Activated CD4-positive, alpha-beta T cell treated with anti-CD3 and anti-CD28 coated beads, Interleukin-2, amount 10 ng/mL, durations not matched to agents 24 days and 14 days (primary cell): Measurements from ENCODE around the gene BMP8A. TPM values are rescaled to one million over a fixed set of nuclear protein-coding genes. Genes with fewer than 3 reads are reported as not detected.
"Not testable (repeated sequence)": the region's sequence is repeated elsewhere in the genome, so short reads cannot be mapped to it uniquely, and the experiment has no call there.

Experiments used
- DNase-seq: peaks from one replicate; pipeline ENCODE4 v3.0.0; 2022
- H3K27ac Mint-ChIP-seq: one replicate; pipeline ENCODE4 v1.8.0; 2022; ENCODE audit warnings: mild to moderate bottlenecking, mixed read lengths
- H3K27me3 Mint-ChIP-seq: one replicate; pipeline ENCODE4 v1.8.0; 2022; ENCODE audit warnings: mixed read lengths
- H3K36me3 Mint-ChIP-seq: one replicate; pipeline ENCODE4 v1.8.0; 2022; ENCODE audit warnings: low read depth, mild to moderate bottlenecking, mixed read lengths
- H3K4me1 Mint-ChIP-seq: one replicate; pipeline ENCODE4 v1.8.0; 2021; ENCODE audit warnings: mixed read lengths
- H3K4me3 Mint-ChIP-seq: one replicate; pipeline ENCODE4 v1.8.0; 2022; ENCODE audit warnings: mild to moderate bottlenecking, moderate library complexity, mixed read lengths
- H3K9me3 Mint-ChIP-seq: one replicate; pipeline ENCODE4 v1.8.0; 2021; ENCODE audit warnings: mixed read lengths
- intact Hi-C: fragments of 100-400 bp; cut with micrococcal nuclease; formaldehyde crosslinking; loops from one replicate; pipeline ENCODE4 v1.15.1; 2023
- total RNA-seq: library from RNA; stranded (reverse); gene quantifications from 2 replicates; pipeline ENCODE4 v1.2.3, GENCODE V29; 2022

The BMP8A gene
- total RNA-seq, 1 donor from 2014 or later, result not detected

GRCh38 chr1:39519376-39519775 lies 27.9 kb downstream of the BMP8A start:
- H3K27ac Mint-ChIP-seq, H3K27me3 Mint-ChIP-seq, H3K36me3 Mint-ChIP-seq, DNase-seq, H3K9me3 Mint-ChIP-seq, intact Hi-C loops, H3K4me3 Mint-ChIP-seq, H3K4me1 Mint-ChIP-seq: not testable (repeated sequence)

DNA sequence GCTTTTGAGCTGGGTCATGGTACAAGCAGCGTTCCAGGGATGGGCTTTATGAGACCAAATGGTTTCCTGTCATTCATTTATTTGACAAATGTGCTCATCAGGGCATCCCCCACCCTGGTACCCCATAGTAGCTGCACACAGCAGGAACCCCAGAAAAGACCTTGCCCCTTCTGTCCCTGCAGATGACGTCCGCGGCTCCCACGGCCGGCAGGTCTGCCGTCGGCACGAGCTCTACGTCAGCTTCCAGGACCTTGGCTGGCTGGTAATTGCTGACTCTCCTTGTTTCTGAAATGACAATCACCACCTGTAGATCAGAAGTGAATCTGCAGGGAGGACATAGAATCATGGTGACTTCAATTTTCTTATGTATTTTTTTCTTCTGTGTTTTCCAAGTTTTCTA lies 30.8 kb downstream of the BMP8A start:
- H3K27me3 Mint-ChIP-seq, H3K4me3 Mint-ChIP-seq, H3K9me3 Mint-ChIP-seq, H3K36me3 Mint-ChIP-seq, H3K27ac Mint-ChIP-seq, DNase-seq, H3K4me1 Mint-ChIP-seq, intact Hi-C loops: not testable (repeated sequence)

DNA sequence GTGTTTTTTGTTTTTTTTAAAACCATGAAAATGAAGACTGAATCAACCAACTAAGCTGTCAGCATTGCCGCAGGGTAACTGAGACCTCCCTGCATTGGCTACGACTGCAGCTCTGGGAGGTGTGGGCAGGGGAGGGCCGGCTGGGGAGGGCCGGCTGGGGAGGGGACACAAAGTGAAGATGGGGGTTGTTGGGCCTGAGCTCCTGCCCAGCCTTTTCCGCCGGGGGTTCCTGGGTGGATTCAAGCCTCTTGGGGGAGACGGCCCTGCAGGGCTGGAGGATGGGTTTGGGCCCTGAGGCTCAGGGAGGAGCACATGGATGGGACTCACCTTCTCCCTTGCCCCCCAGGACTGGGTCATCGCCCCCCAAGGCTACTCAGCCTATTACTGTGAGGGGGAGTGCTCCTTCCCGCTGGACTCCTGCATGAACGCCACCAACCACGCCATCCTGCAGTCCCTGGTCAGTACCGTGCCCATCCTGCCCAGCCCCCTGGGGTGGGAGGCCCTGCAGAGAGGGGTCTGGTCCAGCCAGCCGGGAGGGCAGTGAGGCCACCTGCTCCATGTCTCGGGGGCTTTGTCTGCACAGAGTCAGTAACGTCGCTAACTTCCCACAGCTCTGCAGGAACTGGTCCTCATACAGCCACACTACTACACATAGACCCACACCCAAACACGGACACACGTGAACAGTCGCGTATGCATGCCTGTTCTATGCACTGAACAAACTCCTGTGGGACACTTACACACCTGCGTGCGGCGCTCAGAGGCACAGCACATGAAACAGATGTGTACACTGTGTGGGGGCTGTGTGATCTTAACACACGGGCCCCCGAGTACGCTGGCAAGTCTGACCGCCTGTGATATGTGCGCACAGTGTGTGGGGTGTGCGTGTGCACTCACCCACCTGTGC lies 31.5 kb downstream of the BMP8A start:
- H3K27ac Mint-ChIP-seq, result no peak overlapping the region
- intact Hi-C loops, result no loop called here
- H3K27me3 Mint-ChIP-seq, result no peaks in the 10 kb centered on the region
- H3K4me1 Mint-ChIP-seq, result peaks cover 6% of the 10 kb centered on the region
- no peaks in the 10 kb centered on the region for H3K9me3 Mint-ChIP-seq
- no peak for DNase-seq
- peaks cover 3% of the 10 kb centered on the region for H3K36me3 Mint-ChIP-seq
- no peak overlapping the region for H3K4me3 Mint-ChIP-seq

- intact Hi-C loops, result no loop called here
- peaks cover 4% of the 10 kb centered on the region for H3K36me3 Mint-ChIP-seq
- H3K27ac Mint-ChIP-seq, result no peak overlapping the region
- H3K27me3 Mint-ChIP-seq, result no peaks in the 10 kb centered on the region
- no peak overlapping the region for H3K4me3 Mint-ChIP-seq
- DNase-seq, result no peak
- no peaks in the 10 kb centered on the region for H3K9me3 Mint-ChIP-seq
- H3K4me1 Mint-ChIP-seq, result peaks cover 6% of the 10 kb centered on the region
Observed at GRCh38 chr1:39524171-39524570, 32.7 kb downstream of the BMP8A start.

DNA sequence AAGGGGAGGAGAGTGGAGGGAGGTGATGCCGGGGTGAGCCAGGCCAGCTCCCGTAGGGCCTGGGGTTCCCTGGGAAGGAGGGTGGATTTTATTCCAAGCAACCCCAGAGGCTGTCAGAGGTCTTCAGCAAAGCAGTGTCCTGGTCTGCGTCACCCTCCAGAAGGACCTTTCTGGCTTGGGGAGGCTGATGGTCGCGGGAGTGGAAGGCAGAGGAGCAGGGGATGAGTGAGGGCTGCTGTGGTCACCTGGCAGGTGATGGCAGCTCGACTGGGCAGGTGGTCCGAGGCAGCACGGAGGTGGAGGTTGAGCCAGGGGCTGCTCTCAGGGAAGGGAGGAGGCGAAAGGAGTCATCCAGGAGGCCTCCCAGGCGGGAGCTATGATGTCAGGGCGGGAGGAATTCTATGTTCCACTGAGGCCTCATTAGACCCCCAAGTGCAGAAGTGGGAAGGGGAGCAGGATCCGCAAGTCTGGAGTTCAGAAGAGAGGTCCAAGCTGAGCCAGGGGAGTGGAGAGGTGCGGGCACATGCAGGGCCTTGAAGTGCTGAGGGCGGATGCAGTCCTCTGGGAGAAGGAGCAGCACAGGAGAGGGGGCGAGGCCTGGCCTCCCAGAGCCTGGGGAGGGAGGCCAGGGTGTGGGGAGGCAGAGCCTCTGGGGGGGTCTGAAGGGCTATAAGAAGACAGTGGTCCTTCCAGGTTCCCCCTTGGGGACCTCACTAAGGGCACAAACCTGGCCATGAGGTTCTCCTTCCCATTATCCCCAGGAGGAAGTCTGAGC lies 33.3 kb downstream of the BMP8A start:
- H3K4me1 Mint-ChIP-seq, result peaks cover 6% of the 10 kb centered on the region
- H3K27me3 Mint-ChIP-seq, result no peaks in the 10 kb centered on the region
- H3K4me3 Mint-ChIP-seq, result no peak overlapping the region
- intact Hi-C loops, result no loop called here
- H3K27ac Mint-ChIP-seq, result no peak overlapping the region
- peaks cover 4% of the 10 kb centered on the region for H3K36me3 Mint-ChIP-seq
- no peaks in the 10 kb centered on the region for H3K9me3 Mint-ChIP-seq
- no peak for DNase-seq

DNA sequence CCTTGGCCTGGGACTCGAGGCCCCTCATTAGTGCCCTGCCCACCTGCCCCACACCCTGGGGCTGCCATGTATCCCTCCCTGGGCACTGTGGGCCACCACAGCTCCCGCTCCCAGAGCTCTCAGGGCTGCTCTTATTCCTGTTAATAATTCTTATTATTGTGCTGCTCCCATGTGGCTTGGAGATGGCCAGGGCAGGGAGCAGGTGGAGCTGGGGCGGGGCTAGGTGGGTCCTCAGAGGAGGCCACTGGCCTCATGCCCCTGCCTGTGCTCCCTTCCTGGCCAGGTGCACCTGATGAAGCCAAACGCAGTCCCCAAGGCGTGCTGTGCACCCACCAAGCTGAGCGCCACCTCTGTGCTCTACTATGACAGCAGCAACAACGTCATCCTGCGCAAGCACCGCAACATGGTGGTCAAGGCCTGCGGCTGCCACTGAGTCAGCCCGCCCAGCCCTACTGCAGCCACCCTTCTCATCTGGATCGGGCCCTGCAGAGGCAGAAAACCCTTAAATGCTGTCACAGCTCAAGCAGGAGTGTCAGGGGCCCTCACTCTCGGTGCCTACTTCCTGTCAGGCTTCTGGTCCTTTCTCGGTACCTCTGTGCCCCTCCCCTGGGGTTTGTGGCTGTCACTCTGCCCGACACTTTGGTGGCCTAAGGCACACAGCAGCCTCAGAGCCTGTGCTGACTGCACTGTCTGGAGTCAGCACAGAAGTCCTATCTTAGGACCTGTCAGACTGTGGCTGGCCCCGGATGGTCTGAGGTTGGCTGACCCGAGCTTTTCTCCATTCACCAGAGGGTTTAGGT lies 34.1 kb downstream of the BMP8A start:
- Mint-ChIP-seq H3K4me3 (no peak overlapping the region), H3K4me1 (peaks cover 6% of the 10 kb centered on the region), H3K9me3 (no peaks in the 10 kb centered on the region), H3K27ac (peak overlapping the region; percentile 39), H3K36me3 (peaks cover 4% of the 10 kb centered on the region), H3K27me3 (no peaks in the 10 kb centered on the region)
- peak; percentile 79 for DNase-seq
- intact Hi-C loops, result no loop called here

DNA sequence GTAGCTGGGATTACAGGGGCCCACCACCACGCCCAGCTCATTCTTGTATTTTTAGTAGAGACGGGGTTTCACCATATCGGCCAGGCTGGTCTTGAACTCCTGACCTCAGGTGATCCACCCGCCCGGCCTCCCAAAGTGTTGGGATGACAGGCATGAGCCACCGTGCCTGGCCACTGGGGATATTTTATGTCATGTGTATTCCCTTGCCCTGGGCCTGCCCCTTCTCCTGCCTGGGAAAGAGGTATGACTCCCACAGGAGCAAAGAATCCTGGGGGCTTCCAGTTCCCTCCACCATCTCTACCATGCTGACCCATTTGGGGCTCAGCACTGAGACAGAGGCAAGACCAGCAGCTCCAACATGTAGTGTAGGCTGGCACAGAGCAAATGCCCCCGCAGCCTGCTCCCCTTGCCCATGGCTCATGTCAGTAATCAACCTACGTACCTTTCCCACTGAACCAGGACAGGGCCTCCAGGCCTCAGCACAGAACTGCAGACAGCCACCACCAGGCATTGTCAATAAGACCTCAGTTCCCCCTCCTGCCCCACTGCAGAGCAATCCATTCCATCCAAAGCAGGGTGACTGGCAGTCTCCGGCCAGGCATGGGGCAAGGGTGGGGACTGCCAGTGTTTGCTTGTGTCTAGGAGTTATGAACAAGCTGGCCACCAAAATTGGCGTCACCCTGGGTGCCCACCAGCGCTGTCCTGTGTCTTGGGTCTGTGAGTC lies 35.2 kb downstream of the BMP8A start:
- H3K36me3 Mint-ChIP-seq, result peaks cover 7% of the 10 kb centered on the region
- no peak overlapping the region for H3K4me3 Mint-ChIP-seq
- no peak for DNase-seq
- H3K9me3 Mint-ChIP-seq, result no peaks in the 10 kb centered on the region
- H3K27ac Mint-ChIP-seq, result no peak overlapping the region
- H3K4me1 Mint-ChIP-seq, result peaks cover 6% of the 10 kb centered on the region
- H3K27me3 Mint-ChIP-seq, result no peaks in the 10 kb centered on the region
- intact Hi-C loops, result no loop called here

- H3K27ac Mint-ChIP-seq, DNase-seq, H3K4me3 Mint-ChIP-seq, intact Hi-C loops, H3K4me1 Mint-ChIP-seq, H3K9me3 Mint-ChIP-seq, H3K27me3 Mint-ChIP-seq: not testable (repeated sequence)
- H3K36me3 Mint-ChIP-seq, result peaks cover 11% of the 10 kb centered on the region
Observed at GRCh38 chr1:39527190-39527579, 35.7 kb downstream of the BMP8A start.

DNA sequence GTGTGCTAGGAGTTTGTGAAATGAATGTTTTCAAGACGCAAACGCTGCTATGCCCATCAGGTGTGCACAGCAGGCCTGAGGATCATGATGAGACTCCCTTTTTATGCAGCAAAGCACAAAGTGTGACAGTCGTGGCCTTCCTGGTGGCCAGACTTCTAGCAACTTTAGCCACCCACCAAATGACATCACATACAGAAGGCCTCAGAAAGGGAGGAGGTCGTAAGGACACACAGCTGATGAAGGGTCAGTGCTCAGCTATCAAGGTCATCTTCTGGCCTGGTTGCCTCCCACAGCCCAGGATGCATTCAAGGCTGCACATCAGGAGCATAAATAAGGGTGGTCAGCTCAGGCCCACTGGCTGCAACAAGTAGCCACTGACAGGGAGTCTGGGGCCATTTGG lies 36.6 kb downstream of the BMP8A start:
- Mint-ChIP-seq H3K4me1 (peaks cover 6% of the 10 kb centered on the region), H3K27me3 (no peaks in the 10 kb centered on the region), H3K9me3 (no peaks in the 10 kb centered on the region), H3K36me3 (peaks cover 12% of the 10 kb centered on the region), H3K4me3 (no peak overlapping the region), H3K27ac (no peak overlapping the region)
- DNase-seq, result no peak
- intact Hi-C loops, result no loop called here

GRCh38 chr1:39529901-39530535 lies 38.6 kb downstream of the BMP8A start:
- H3K36me3 Mint-ChIP-seq, result peaks cover 12% of the 10 kb centered on the region
- no peak overlapping the region for H3K4me3 Mint-ChIP-seq
- H3K27me3 Mint-ChIP-seq, result no peaks in the 10 kb centered on the region
- H3K4me1 Mint-ChIP-seq, result peaks cover 6% of the 10 kb centered on the region
- intact Hi-C loops, result no loop called here
- peak overlapping the region; percentile 45 for H3K27ac Mint-ChIP-seq
- no peak for DNase-seq
- H3K9me3 Mint-ChIP-seq, result no peaks in the 10 kb centered on the region

- H3K4me3 Mint-ChIP-seq, result no peak overlapping the region
- no peak for DNase-seq
- no peaks in the 10 kb centered on the region for H3K27me3 Mint-ChIP-seq
- H3K9me3 Mint-ChIP-seq, result no peaks in the 10 kb centered on the region
- H3K36me3 Mint-ChIP-seq, result peaks cover 14% of the 10 kb centered on the region
- no peaks in the 10 kb centered on the region for H3K4me1 Mint-ChIP-seq
- intact Hi-C loops, result no loop called here
- H3K27ac Mint-ChIP-seq, result no peak overlapping the region
Observed at GRCh38 chr1:39531526-39531925, 40.1 kb downstream of the BMP8A start.

DNA sequence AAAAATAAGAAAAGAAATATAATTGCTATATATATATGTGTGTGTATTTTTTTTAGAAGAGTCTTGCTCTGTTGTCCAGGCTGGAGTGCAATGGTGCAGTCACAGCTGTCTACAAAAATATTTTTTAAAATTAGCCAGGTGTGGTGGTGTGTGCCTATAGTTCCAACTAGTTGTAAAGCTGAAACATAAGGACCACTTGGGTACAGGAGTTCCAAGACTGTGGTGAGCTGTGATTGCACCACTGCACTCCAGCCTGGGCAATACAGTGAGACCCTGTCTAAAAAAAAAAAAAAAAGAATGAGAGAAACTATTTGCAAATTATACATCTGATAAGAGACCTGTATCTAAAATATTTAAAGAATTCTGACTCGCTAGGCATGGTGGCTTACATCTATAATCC lies 42.0 kb downstream of the BMP8A start:
- no peaks in the 10 kb centered on the region for H3K27me3 Mint-ChIP-seq
- no peak overlapping the region for H3K27ac Mint-ChIP-seq
- H3K4me1 Mint-ChIP-seq, result no peaks in the 10 kb centered on the region
- peaks cover 10% of the 10 kb centered on the region for H3K36me3 Mint-ChIP-seq
- intact Hi-C loops, result no loop called here
- no peak overlapping the region for H3K4me3 Mint-ChIP-seq
- no peaks in the 10 kb centered on the region for H3K9me3 Mint-ChIP-seq
- no peak for DNase-seq
